ENCODE measurements around the gene KCTD16. TPM values are rescaled to one million over a fixed set of nuclear protein-coding genes. Genes with fewer than 3 reads are reported as not detected.

The KCTD16 gene
- total RNA-seq, 6 donors from 2014 or later = under 0.01 to 1.7 (median 0.27) TPM

- H3K4me1 ChIP-seq = no peaks in the 10 kb centered on the region
- H3K9me3 ChIP-seq = no peaks in the 10 kb centered on the region
- no peak overlapping the region for H3K4me3 ChIP-seq
- no peak overlapping the region for H3K27ac ChIP-seq
- WGBS, 2 donors = 79 to 93% methylated on average over 2 of the region's 2 CpGs
- DNase-seq (no peak), ATAC-seq (ENCODE audit: low FRiP score in 2 of 2) (no peak)
- TF ChIP-seq EP300 (IDR thresholded peaks at IDR 0.05) (no peak), POLR2A (IDR thresholded peaks at IDR 0.05) (no peak), POLR2AphosphoS5 (IDR thresholded peaks at IDR 0.05) (no peak), CTCF (IDR thresholded peaks at IDR 0.05) (no peak)
- H3K27me3 ChIP-seq = no peaks in the 10 kb centered on the region
- no peaks in the 10 kb centered on the region for H3K36me3 ChIP-seq
These were observed 65.8 kb downstream of the KCTD16 start for GRCh38 chr5:144236499-144236898.

GRCh38 chr5:144237851-144238250 is 67.2 kb downstream of the KCTD16 start:
- ATAC-seq (ENCODE audit: low FRiP score in 2 of 2) = peak in 1 of 2 donors; percentile 36

GRCh38 chr5:144247131-144247530 is 76.5 kb downstream of the KCTD16 start:
- ATAC-seq (ENCODE audit: low FRiP score in 2 of 2) (no peak), DNase-seq (no peak)
- Histone ChIP-seq H3K36me3 (no peaks in the 10 kb centered on the region), H3K9me3 (no peaks in the 10 kb centered on the region), H3K4me3 (no peak overlapping the region), H3K27me3 (no peaks in the 10 kb centered on the region), H3K4me1 (no peaks in the 10 kb centered on the region), H3K27ac (no peak overlapping the region)
- TF ChIP-seq POLR2AphosphoS5 (IDR thresholded peaks at IDR 0.05) = no peak
- no peak for TF ChIP-seq CTCF (IDR thresholded peaks at IDR 0.05)
- no peak for TF ChIP-seq EP300 (IDR thresholded peaks at IDR 0.05)
- TF ChIP-seq POLR2A (IDR thresholded peaks at IDR 0.05) = no peak

More at GRCh38 chr5:144237851-144238250, 67.2 kb downstream of the KCTD16 start:
- TF ChIP-seq EP300 (IDR thresholded peaks at IDR 0.05) (no peak), CTCF (IDR thresholded peaks at IDR 0.05) (no peak), POLR2AphosphoS5 (IDR thresholded peaks at IDR 0.05) (no peak), POLR2A (IDR thresholded peaks at IDR 0.05) (no peak)
- Histone ChIP-seq H3K4me1 (no peaks in the 10 kb centered on the region), H3K27me3 (no peaks in the 10 kb centered on the region), H3K4me3 (no peak overlapping the region), H3K9me3 (no peaks in the 10 kb centered on the region), H3K36me3 (no peaks in the 10 kb centered on the region), H3K27ac (no peak overlapping the region)
- DNase-seq = no peak
- 25 to 35% methylated on average over 2 of the region's 2 CpGs for WGBS, 2 donors

- ATAC-seq (ENCODE audit: low FRiP score in 2 of 2) (no peak), DNase-seq (no peak)
- no peaks in the 10 kb centered on the region for H3K36me3 ChIP-seq
- WGBS, 2 donors = 64 to 71% methylated on average over 2 of the region's 2 CpGs
- H3K27me3 ChIP-seq = no peaks in the 10 kb centered on the region
- no peak overlapping the region for H3K4me3 ChIP-seq
- no peak overlapping the region for H3K27ac ChIP-seq
- no peaks in the 10 kb centered on the region for H3K4me1 ChIP-seq
- no peak for TF ChIP-seq POLR2AphosphoS5 (IDR thresholded peaks at IDR 0.05)
- TF ChIP-seq POLR2A (IDR thresholded peaks at IDR 0.05) = no peak
- no peak for TF ChIP-seq CTCF (IDR thresholded peaks at IDR 0.05)
- no peak for TF ChIP-seq EP300 (IDR thresholded peaks at IDR 0.05)
- no peaks in the 10 kb centered on the region for H3K9me3 ChIP-seq
These were observed 77.3 kb downstream of the KCTD16 start for GRCh38 chr5:144248015-144248414.

- 44 to 53% methylated on average over 2 of the region's 2 CpGs for WGBS, 2 donors
- no peak for ATAC-seq (ENCODE audit: low FRiP score in 2 of 2)
- H3K9me3 ChIP-seq = no peaks in the 10 kb centered on the region
These were observed 79.2 kb downstream of the KCTD16 start for GRCh38 chr5:144249755-144250464.

More at GRCh38 chr5:144249755-144250464, 79.2 kb downstream of the KCTD16 start:
- no peak for DNase-seq
- no peaks in the 10 kb centered on the region for H3K4me1 ChIP-seq
- no peaks in the 10 kb centered on the region for H3K27me3 ChIP-seq
- H3K27ac ChIP-seq = no peak overlapping the region
- H3K4me3 ChIP-seq = no peak overlapping the region
- no peaks in the 10 kb centered on the region for H3K36me3 ChIP-seq
- TF ChIP-seq POLR2AphosphoS5 (IDR thresholded peaks at IDR 0.05) (no peak), CTCF (IDR thresholded peaks at IDR 0.05) (no peak), POLR2A (IDR thresholded peaks at IDR 0.05) (no peak), EP300 (IDR thresholded peaks at IDR 0.05) (no peak)

Measured in upper lobe of left lung (tissue), 6 donors.